IMR-90 (cell line): ENCODE measurements around the gene USP43. TPM values are rescaled to one million over a fixed set of nuclear protein-coding genes. Genes with fewer than 3 reads are reported as not detected.
"Not testable (repeated sequence)": the region's sequence is repeated elsewhere in the genome, so short reads cannot be mapped to it uniquely, and the experiment has no call there.

Experiments
- ATAC-seq: fragments of 200-7000 bp; cut with Tn5 transposase; 2 replicates; pipeline ENCODE4 v1.9.1; 2020; ENCODE audit warnings: low read depth, mild to moderate bottlenecking, moderate library complexity
- BruUV-seq: library from RNA; stranded (reverse); fragments of 400-500 nt; replicated peaks from 2 replicates; lab custom pipeline; 2021; lab: Mats Ljungman, UMichigan
- CTCF ChIA-PET: fragments of 300-600 bp; formaldehyde crosslinking; extraction: SDS; loops from one replicate; lab custom pipeline; 2021; ENCODE audit warnings: antibody characterized with exemption; lab: Yijun Ruan, JAX
- POLR2A ChIA-PET: fragments of 300-600 bp; sonication (Branson Sonifier 250); formaldehyde crosslinking; loops from one replicate; lab custom pipeline; 2022; ENCODE audit warnings: antibody characterized with exemption; ENCODE audit not compliant: unreplicated experiment; lab: Charles Lee
- DNase-seq: peaks from one replicate; pipeline ENCODE4 v3.0.0; 2013
- H2AFZ ChIP-seq: replicated peaks from 2 replicates; pipeline ENCODE3; 2013; ENCODE audit warnings: low read length, mild to moderate bottlenecking; ENCODE audit not compliant: poor library complexity
- H2AK5ac ChIP-seq: 2 replicates; pipeline ENCODE4 v1.6.1; 2013; ENCODE audit warnings: low read depth, low read length, inconsistent platforms
- H2AK9ac ChIP-seq: replicated peaks from 2 replicates; pipeline ENCODE3; 2013; ENCODE audit warnings: mild to moderate bottlenecking, low read depth, low read length, moderate library complexity; ENCODE audit not compliant: poor library complexity
- H2BK120ac ChIP-seq: 2 replicates; pipeline ENCODE4 v1.6.1; 2013; ENCODE audit warnings: low read depth, low read length, inconsistent platforms
- H2BK15ac ChIP-seq: 3 replicates; pipeline ENCODE4 v1.6.1; 2013; ENCODE audit warnings: low read depth, low read length, inconsistent platforms
- H2BK20ac ChIP-seq: 2 replicates; pipeline ENCODE4 v1.6.1; 2013; ENCODE audit warnings: low read depth, mild to moderate bottlenecking, inconsistent platforms, low read length, moderate library complexity
- H2BK5ac ChIP-seq: 2 replicates; pipeline ENCODE4 v1.6.1; 2013; ENCODE audit warnings: mild to moderate bottlenecking, low read depth, low read length, inconsistent platforms; ENCODE audit not compliant: poor library complexity, severe bottlenecking
- H3K14ac ChIP-seq: replicated peaks from 2 replicates; pipeline ENCODE4 v1.6.1; 2013; ENCODE audit warnings: low read depth, low read length, inconsistent platforms
- H3K18ac ChIP-seq: 2 replicates; pipeline ENCODE4 v1.6.1; 2013; ENCODE audit warnings: low read depth, low read length, control low read depth
- H3K23ac ChIP-seq: 2 replicates; pipeline ENCODE4 v1.6.1; 2013; ENCODE audit warnings: low read depth, low read length, inconsistent platforms
- H3K27ac ChIP-seq: 2 replicates; pipeline ENCODE4 v1.5.1; 2013; ENCODE audit warnings: mild to moderate bottlenecking, control low read depth, low read length; ENCODE audit not compliant: insufficient read depth
- H3K27me3 ChIP-seq: 2 replicates; pipeline ENCODE4 v1.6.1; 2013; ENCODE audit warnings: low read length; ENCODE audit not compliant: control insufficient read depth, insufficient read depth
- H3K36me3 ChIP-seq: 2 replicates; pipeline ENCODE4 v1.6.1; 2013; ENCODE audit warnings: low read length, mixed read lengths; ENCODE audit not compliant: control insufficient read depth, insufficient read depth
- H3K4ac ChIP-seq: 2 replicates; pipeline ENCODE4 v1.6.1; 2013; ENCODE audit warnings: low read depth, low read length, inconsistent platforms
- H3K4me1 ChIP-seq: 2 replicates; pipeline ENCODE4 v1.6.1; 2013; ENCODE audit warnings: low read length, mixed read lengths; ENCODE audit not compliant: control insufficient read depth, insufficient read depth
- H3K4me2 ChIP-seq: 2 replicates; pipeline ENCODE4 v1.6.1; 2013; ENCODE audit warnings: low read depth, mild to moderate bottlenecking, control low read depth, low read length, moderate library complexity
- H3K4me3 ChIP-seq: 2 replicates; pipeline ENCODE4 v1.5.1; 2013; ENCODE audit warnings: low read depth, mild to moderate bottlenecking, control low read depth, low read length, moderate library complexity; ENCODE audit not compliant: insufficient read depth
- H3K56ac ChIP-seq: 2 replicates; pipeline ENCODE4 v1.6.1; 2013; ENCODE audit warnings: low read length, inconsistent platforms; ENCODE audit not compliant: insufficient read depth; ENCODE audit errors: extremely low read depth
- H3K79me1 ChIP-seq, 2 experiments: 2 replicates each; pipeline ENCODE4 v1.6.1; 2013; ENCODE audit warnings: low read length in 2 of 2, inconsistent platforms in 1 of 2, low read depth in 1 of 2
- H3K9ac ChIP-seq: 2 replicates; pipeline ENCODE4 v1.6.1; 2013; ENCODE audit warnings: low read depth, low read length, control low read depth
- H3K9me1 ChIP-seq: 2 replicates; pipeline ENCODE4 v1.6.1; 2013; ENCODE audit warnings: low read length, inconsistent platforms; ENCODE audit not compliant: insufficient read depth
- H3K9me3 ChIP-seq: 2 replicates; pipeline ENCODE4 v1.6.1; 2013; ENCODE audit warnings: low read length; ENCODE audit not compliant: control insufficient read depth, insufficient read depth
- H4K20me1 ChIP-seq: 2 replicates; pipeline ENCODE4 v1.6.1; 2013; ENCODE audit warnings: low read length, inconsistent platforms; ENCODE audit not compliant: insufficient read depth
- H4K5ac ChIP-seq: 2 replicates; pipeline ENCODE4 v1.6.1; 2013; ENCODE audit warnings: mild to moderate bottlenecking, low read depth, low read length, control low read depth
- H4K8ac ChIP-seq, 2 experiments: 2 replicates each; pipeline ENCODE4 v1.6.1; 2013; ENCODE audit warnings: low read depth in 2 of 2, low read length in 2 of 2, control low read depth in 1 of 2, inconsistent platforms in 1 of 2
- H4K91ac ChIP-seq: 2 replicates; pipeline ENCODE4 v1.6.1; 2013; ENCODE audit warnings: low read depth, low read length, inconsistent platforms; ENCODE audit not compliant: insufficient read depth
- WGBS, 2 experiments: methylation state at CpG; one replicate each; pipeline versions ENCODE4 v1.1.5 to v1.1.7; 2013; ENCODE audit warnings: missing lambda C conversion rate in 2 of 2; ENCODE audit not compliant: insufficient read length in 1 of 2; ENCODE audit errors: extremely low coverage in 2 of 2; 5-methylcytosine and 5-hydroxymethylcytosine counted together
- dilution Hi-C: fragments of 300-500 bp; cut with HindIII; formaldehyde crosslinking; loops from one replicate; pipeline ENCODE4 v1.14.3; 2018; ENCODE audit warnings: low sequenced_read_pairs; ENCODE audit not compliant: unreplicated experiment
- in situ Hi-C: fragments of 300-500 bp; cut with MboI; formaldehyde crosslinking; loops from 3 replicates; pipeline ENCODE4 v1.14.3; 2019; ENCODE audit warnings: low sequenced_read_pairs, inconsistent platforms, mixed read lengths
- intact Hi-C: fragments of 100-400 bp; cut with micrococcal nuclease; formaldehyde crosslinking; loops from 2 replicates; pipeline ENCODE4 v1.10.0; 2022
- polyA plus RNA-seq, 3 experiments: library from polyadenylated mRNA; depleted of rRNA; stranded (reverse); fragments of >200 nt; gene quantifications; 2 replicates each; pipeline ENCODE4 v1.2.3, GENCODE V29; 2012; ENCODE audit warnings: low replicate concordance in 1 of 3
- total RNA-seq: library from RNA; depleted of rRNA; stranded (reverse); fragments of >200 nt; gene quantifications from 2 replicates; pipeline ENCODE4 v1.2.3, GENCODE V29; 2012

Gene USP43
- total and polyA plus RNA-seq, 2 of the 4 experiments (the other 2 are of a cell fraction) = not detected

DNA sequence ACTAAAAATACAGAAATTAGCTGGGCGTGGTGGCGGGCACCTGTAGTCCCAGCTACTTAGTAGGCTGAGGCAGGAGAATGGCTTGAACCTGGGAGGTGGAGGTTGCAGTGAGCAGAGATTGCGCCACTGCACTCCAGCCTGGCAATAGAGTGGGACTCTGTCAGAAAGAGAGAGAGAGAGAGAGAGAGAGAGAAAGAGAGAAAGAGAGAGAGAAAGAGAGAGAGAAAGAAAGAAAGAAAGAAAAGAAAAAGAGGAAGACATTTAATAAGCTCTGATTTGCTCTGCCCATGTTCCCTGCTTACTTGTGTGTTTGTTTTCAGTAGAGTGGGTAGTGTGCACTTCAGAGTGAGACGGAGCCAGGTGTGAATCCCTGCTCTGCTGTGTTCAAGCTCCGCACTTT is 47.7 kb upstream of the USP43 start:
- POLR2A ChIA-PET, H4K8ac ChIP-seq, in situ Hi-C loops, H3K9me3 ChIP-seq, ATAC-seq, H4K5ac ChIP-seq, H3K18ac ChIP-seq, H3K27ac ChIP-seq, DNase-seq, BruUV-seq, H2BK15ac ChIP-seq, dilution Hi-C loops, H2BK20ac ChIP-seq, H4K91ac ChIP-seq, H3K14ac ChIP-seq, H3K9ac ChIP-seq, H3K27me3 ChIP-seq, H3K79me1 ChIP-seq, H3K36me3 ChIP-seq, intact Hi-C loops, H4K20me1 ChIP-seq, H3K4me1 ChIP-seq, H2AFZ ChIP-seq, H3K4me2 ChIP-seq, H3K23ac ChIP-seq, H2AK5ac ChIP-seq, H3K9me1 ChIP-seq, H2AK9ac ChIP-seq, H2BK120ac ChIP-seq, CTCF ChIA-PET, H3K4me3 ChIP-seq, H3K56ac ChIP-seq, H3K4ac ChIP-seq, H2BK5ac ChIP-seq: not testable (repeated sequence)
- WGBS, 2 experiments = 78% methylated on average over 1 of the region's 5 CpGs; no CpG with 5 or more reads in 1 of the 2 experiments
